ENCODE measurements around the gene ROBO1. TPM values are rescaled to one million over a fixed set of nuclear protein-coding genes. Genes with fewer than 3 reads are reported as not detected.

The ROBO1 gene
- total and polyA plus RNA-seq, 3 experiments from 2014 or later: 0.54 to 0.59 (median 0.55) TPM

DNA sequence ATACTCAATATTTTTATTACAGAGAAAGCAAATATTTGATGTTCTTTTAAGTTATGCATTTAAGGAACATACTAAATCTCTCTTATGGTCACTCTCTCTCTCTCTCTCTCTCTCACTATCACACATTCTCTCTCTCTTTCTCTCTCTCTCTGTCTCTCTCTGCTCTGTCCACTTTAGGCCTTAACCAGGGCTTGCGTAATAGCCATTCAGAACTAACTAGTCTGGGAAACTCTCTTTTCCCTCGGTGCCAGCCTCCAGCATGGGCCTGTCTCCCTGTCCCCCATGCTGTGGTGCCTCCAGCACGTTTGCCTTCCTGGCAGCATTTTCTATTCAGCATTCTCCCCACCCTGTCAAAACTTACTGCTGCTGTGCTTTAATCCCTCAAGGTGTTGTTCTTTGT lies 389.7 kb downstream of the ROBO1 start:
- no peaks in the 10 kb centered on the region for H3K27me3 ChIP-seq (ENCODE audit: insufficient read depth, low read length, poor library complexity, severe bottlenecking)
- H3K4me1 ChIP-seq (ENCODE audit: insufficient read depth, low read length): no peaks in the 10 kb centered on the region
- Mint-ChIP-seq H3K27ac (no peak overlapping the region), H3K27me3 (no peaks in the 10 kb centered on the region), H3K4me3 (no peak overlapping the region), H3K36me3 (no peaks in the 10 kb centered on the region), H3K4me1 (no peaks in the 10 kb centered on the region), H3K9me3 (peaks cover 7 to 18% (median 16%) of the 10 kb centered on the region in 5 donors)
- no peak overlapping the region for H3K27ac ChIP-seq (ENCODE audit: low read depth, low read length)
- H3K36me3 ChIP-seq (ENCODE audit: insufficient read depth, low read length): no peaks in the 10 kb centered on the region
- H3K4me3 ChIP-seq (ENCODE audit: low read length): no peak overlapping the region
- no peaks in the 10 kb centered on the region for H3K9me3 ChIP-seq (ENCODE audit: low read length)
- POLR2A ChIA-PET: no interaction called here
- DNase-seq: no peak
- CTCF ChIA-PET: no interaction called here

DNA sequence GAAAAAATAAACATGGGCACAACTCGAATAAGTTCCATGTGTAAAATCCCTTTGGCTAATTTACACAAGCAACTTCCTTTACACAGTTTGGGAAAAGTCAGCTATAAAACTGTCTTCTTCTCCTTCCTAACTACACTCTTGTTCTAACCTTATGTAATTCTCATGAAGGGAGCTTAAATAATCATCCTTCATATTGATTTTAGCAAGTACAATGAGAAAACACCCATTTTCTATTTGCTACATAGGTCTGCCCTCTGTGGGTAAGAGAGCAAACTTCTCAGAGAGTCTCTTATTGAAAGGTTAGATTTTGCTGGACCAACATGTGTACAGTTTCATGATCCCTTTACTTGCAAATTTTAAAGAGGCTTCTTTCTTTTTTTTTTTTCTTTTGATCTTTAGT lies 398.5 kb downstream of the ROBO1 start:
- Mint-ChIP-seq H3K4me3 (no peak overlapping the region), H3K27me3 (no peaks in the 10 kb centered on the region), H3K4me1 (no peaks in the 10 kb centered on the region), H3K36me3 (no peaks in the 10 kb centered on the region), H3K9me3 (peaks cover 10 to 37% (median 13%) of the 10 kb centered on the region in 5 donors), H3K27ac (no peak overlapping the region)
- Histone ChIP-seq H3K4me3 (ENCODE audit: low read length) (no peak overlapping the region), H3K36me3 (ENCODE audit: insufficient read depth, low read length) (no peaks in the 10 kb centered on the region), H3K27ac (ENCODE audit: low read depth, low read length) (no peak overlapping the region), H3K4me1 (ENCODE audit: insufficient read depth, low read length) (no peaks in the 10 kb centered on the region), H3K27me3 (ENCODE audit: insufficient read depth, low read length, poor library complexity, severe bottlenecking) (no peaks in the 10 kb centered on the region), H3K9me3 (ENCODE audit: low read length) (no peaks in the 10 kb centered on the region)
- CTCF ChIA-PET: no interaction called here
- DNase-seq: no peak
- POLR2A ChIA-PET: no interaction called here

GRCh38 chr3:79368403-79368802 lies 399.4 kb downstream of the ROBO1 start:
- ChIA-PET CTCF (no interaction called here), POLR2A (no interaction called here)
- no peaks in the 10 kb centered on the region for H3K36me3 ChIP-seq (ENCODE audit: insufficient read depth, low read length)
- H3K27me3 ChIP-seq (ENCODE audit: insufficient read depth, low read length, poor library complexity, severe bottlenecking): no peaks in the 10 kb centered on the region
- H3K4me3 ChIP-seq (ENCODE audit: low read length): no peak overlapping the region
- Mint-ChIP-seq H3K27me3 (no peaks in the 10 kb centered on the region), H3K36me3 (no peaks in the 10 kb centered on the region), H3K9me3 (peaks cover 10 to 38% (median 13%) of the 10 kb centered on the region in 5 donors), H3K4me3 (no peak overlapping the region), H3K4me1 (no peaks in the 10 kb centered on the region), H3K27ac (no peak overlapping the region)
- H3K9me3 ChIP-seq (ENCODE audit: low read length): no peaks in the 10 kb centered on the region
- DNase-seq: no peak
- no peak overlapping the region for H3K27ac ChIP-seq (ENCODE audit: low read depth, low read length)
- H3K4me1 ChIP-seq (ENCODE audit: insufficient read depth, low read length): no peaks in the 10 kb centered on the region

GRCh38 chr3:79367803-79368202 lies 400.0 kb downstream of the ROBO1 start:
- Histone ChIP-seq H3K9me3 (ENCODE audit: low read length) (no peaks in the 10 kb centered on the region), H3K36me3 (ENCODE audit: insufficient read depth, low read length) (no peaks in the 10 kb centered on the region), H3K27me3 (ENCODE audit: insufficient read depth, low read length, poor library complexity, severe bottlenecking) (no peaks in the 10 kb centered on the region), H3K27ac (ENCODE audit: low read depth, low read length) (no peak overlapping the region), H3K4me1 (ENCODE audit: insufficient read depth, low read length) (no peaks in the 10 kb centered on the region), H3K4me3 (ENCODE audit: low read length) (no peak overlapping the region)
- DNase-seq: no peak
- peaks cover 7 to 37% (median 13%) of the 10 kb centered on the region in 5 donors for H3K9me3 Mint-ChIP-seq
- H3K4me1 Mint-ChIP-seq: no peaks in the 10 kb centered on the region
- no peak overlapping the region for H3K27ac Mint-ChIP-seq
- H3K36me3 Mint-ChIP-seq: no peaks in the 10 kb centered on the region
- H3K27me3 Mint-ChIP-seq: no peaks in the 10 kb centered on the region
- POLR2A ChIA-PET: no interaction called here
- H3K4me3 Mint-ChIP-seq: no peak overlapping the region
- CTCF ChIA-PET: no interaction called here

DNA sequence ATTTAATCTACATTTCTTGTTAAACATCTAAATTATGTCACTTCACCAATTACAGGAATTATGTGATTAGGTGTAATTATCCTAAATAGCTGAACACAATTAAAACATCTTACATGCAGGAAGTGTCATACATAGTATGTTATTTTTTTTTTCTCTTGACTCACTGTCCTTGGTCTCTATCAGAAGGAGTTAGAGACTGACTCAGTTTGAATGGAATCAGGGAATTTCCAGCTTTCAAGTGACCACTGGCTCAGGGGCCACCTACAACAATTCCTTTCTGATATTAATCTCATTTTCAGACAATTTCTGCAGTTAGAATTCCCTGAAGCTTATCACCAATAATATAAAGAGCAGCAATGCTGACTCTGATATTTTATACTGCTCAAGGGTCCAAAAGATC lies 400.7 kb downstream of the ROBO1 start:
- CTCF ChIA-PET: no interaction called here
- H3K36me3 ChIP-seq (ENCODE audit: insufficient read depth, low read length): no peaks in the 10 kb centered on the region
- no peaks in the 10 kb centered on the region for H3K27me3 ChIP-seq (ENCODE audit: insufficient read depth, low read length, poor library complexity, severe bottlenecking)
- no peak overlapping the region for H3K27ac ChIP-seq (ENCODE audit: low read depth, low read length)
- POLR2A ChIA-PET: no interaction called here
- H3K4me3 Mint-ChIP-seq: no peak overlapping the region
- H3K4me3 ChIP-seq (ENCODE audit: low read length): no peak overlapping the region
- H3K27ac Mint-ChIP-seq: no peak overlapping the region
- no peaks in the 10 kb centered on the region for H3K4me1 ChIP-seq (ENCODE audit: insufficient read depth, low read length)
- no peaks in the 10 kb centered on the region for H3K9me3 ChIP-seq (ENCODE audit: low read length)
- DNase-seq: no peak
- no peaks in the 10 kb centered on the region for H3K4me1 Mint-ChIP-seq
- no peaks in the 10 kb centered on the region for H3K36me3 Mint-ChIP-seq
- no peaks in the 10 kb centered on the region for H3K27me3 Mint-ChIP-seq
- H3K9me3 Mint-ChIP-seq: peaks cover 4 to 37% (median 11%) of the 10 kb centered on the region in 5 donors

GRCh38 chr3:79366414-79366813 lies 401.4 kb downstream of the ROBO1 start:
- no peaks in the 10 kb centered on the region for H3K4me1 Mint-ChIP-seq
- Histone ChIP-seq H3K4me1 (ENCODE audit: insufficient read depth, low read length) (no peaks in the 10 kb centered on the region), H3K36me3 (ENCODE audit: insufficient read depth, low read length) (no peaks in the 10 kb centered on the region), H3K4me3 (ENCODE audit: low read length) (no peak overlapping the region), H3K27me3 (ENCODE audit: insufficient read depth, low read length, poor library complexity, severe bottlenecking) (no peaks in the 10 kb centered on the region), H3K9me3 (ENCODE audit: low read length) (no peaks in the 10 kb centered on the region), H3K27ac (ENCODE audit: low read depth, low read length) (no peak overlapping the region)
- ChIA-PET POLR2A (no interaction called here), CTCF (no interaction called here)
- H3K36me3 Mint-ChIP-seq: no peaks in the 10 kb centered on the region
- H3K27ac Mint-ChIP-seq: no peak overlapping the region
- no peak for DNase-seq
- no peaks in the 10 kb centered on the region for H3K27me3 Mint-ChIP-seq
- H3K9me3 Mint-ChIP-seq: peaks cover 4 to 37% (median 11%) of the 10 kb centered on the region in 5 donors
- no peak overlapping the region for H3K4me3 Mint-ChIP-seq

- Histone ChIP-seq H3K27me3 (ENCODE audit: insufficient read depth, low read length, poor library complexity, severe bottlenecking) (no peaks in the 10 kb centered on the region), H3K27ac (ENCODE audit: low read depth, low read length) (no peak overlapping the region), H3K4me3 (ENCODE audit: low read length) (no peak overlapping the region), H3K4me1 (ENCODE audit: insufficient read depth, low read length) (no peaks in the 10 kb centered on the region), H3K9me3 (ENCODE audit: low read length) (no peaks in the 10 kb centered on the region), H3K36me3 (ENCODE audit: insufficient read depth, low read length) (no peaks in the 10 kb centered on the region)
- CTCF ChIA-PET: no interaction called here
- DNase-seq: no peak
- Mint-ChIP-seq H3K4me1 (no peaks in the 10 kb centered on the region), H3K36me3 (no peaks in the 10 kb centered on the region), H3K4me3 (no peak overlapping the region), H3K9me3 (peaks cover 4 to 35% (median 7%) of the 10 kb centered on the region in 5 donors), H3K27me3 (no peaks in the 10 kb centered on the region), H3K27ac (no peak overlapping the region)
- POLR2A ChIA-PET: no interaction called here
Observed at GRCh38 chr3:79364784-79365183, 403.0 kb downstream of the ROBO1 start.

DNA sequence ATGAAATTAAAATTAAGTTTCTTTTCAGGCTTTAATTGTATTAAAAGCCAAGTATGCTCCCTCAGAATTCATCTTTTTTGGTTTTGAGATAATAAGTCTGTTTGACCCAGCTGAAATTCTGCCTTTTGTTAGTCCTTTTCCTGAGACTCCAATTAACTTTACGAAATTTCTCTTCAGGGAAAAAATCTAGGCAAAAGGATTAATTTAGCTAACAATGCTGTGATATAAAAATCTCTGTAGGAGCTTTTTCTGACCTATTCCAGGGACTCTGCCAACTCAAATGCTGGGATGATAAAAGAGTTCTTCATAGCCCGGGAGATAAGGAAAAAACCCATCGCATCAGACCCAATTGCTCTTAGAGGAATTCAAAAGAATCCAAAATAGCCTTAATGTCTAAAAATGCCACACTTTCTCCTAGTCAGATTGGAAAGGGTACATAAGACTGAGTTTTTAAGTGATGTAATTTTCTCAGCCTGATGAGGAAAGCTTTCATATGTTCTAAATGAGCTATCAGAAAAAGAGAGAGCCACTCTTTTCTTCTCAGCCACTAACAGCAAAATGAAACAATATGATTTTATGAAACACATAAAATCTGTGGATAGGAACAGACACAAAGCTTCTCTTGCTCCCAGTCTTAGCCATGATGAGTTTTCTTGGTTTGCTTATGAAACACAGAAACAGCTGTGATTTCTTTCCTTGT lies 405.1 kb downstream of the ROBO1 start:
- Histone ChIP-seq H3K4me1 (ENCODE audit: insufficient read depth, low read length) (no peaks in the 10 kb centered on the region), H3K27ac (ENCODE audit: low read depth, low read length) (no peak overlapping the region), H3K27me3 (ENCODE audit: insufficient read depth, low read length, poor library complexity, severe bottlenecking) (no peaks in the 10 kb centered on the region), H3K36me3 (ENCODE audit: insufficient read depth, low read length) (no peaks in the 10 kb centered on the region), H3K9me3 (ENCODE audit: low read length) (no peaks in the 10 kb centered on the region), H3K4me3 (ENCODE audit: low read length) (no peak overlapping the region)
- no peaks in the 10 kb centered on the region for H3K36me3 Mint-ChIP-seq
- peaks cover 0 to 21% (median 5%) of the 10 kb centered on the region in 5 donors for H3K9me3 Mint-ChIP-seq
- no peaks in the 10 kb centered on the region for H3K27me3 Mint-ChIP-seq
- ChIA-PET POLR2A (no interaction called here), CTCF (no interaction called here)
- no peak overlapping the region for H3K4me3 Mint-ChIP-seq
- no peak overlapping the region for H3K27ac Mint-ChIP-seq
- H3K4me1 Mint-ChIP-seq: no peaks in the 10 kb centered on the region
- DNase-seq: no peak
